Left ventricle myocardium inferior (tissue), 1 donor: ENCODE measurements around the gene MTAP. TPM values are rescaled to one million over a fixed set of nuclear protein-coding genes. Genes with fewer than 3 reads are reported as not detected.

Experiments
- DNase-seq: peaks from one replicate; pipeline ENCODE4 v3.0.0-alpha.2; 2020
- H3K27ac ChIP-seq: fragments of 200-600 bp; replicated peaks from 2 replicates; pipeline ENCODE4 v1.8.0; 2021
- H3K27me3 ChIP-seq: fragments of 200-600 bp; 2 replicates; pipeline ENCODE4 v1.8.0; 2021; ENCODE audit warnings: low read depth
- H3K36me3 ChIP-seq: fragments of 200-600 bp; 2 replicates; pipeline ENCODE4 v1.8.0; 2021
- H3K4me1 ChIP-seq: fragments of 200-600 bp; 2 replicates; pipeline ENCODE4 v1.8.0; 2021
- H3K4me3 ChIP-seq: fragments of 200-600 bp; 2 replicates; pipeline ENCODE4 v1.8.0; 2021; ENCODE audit warnings: mild to moderate bottlenecking, moderate library complexity
- H3K9me3 ChIP-seq: fragments of 200-600 bp; replicated peaks from 2 replicates; pipeline ENCODE4 v1.8.0; 2021
- CTCF ChIP-seq: fragments of 200-600 bp; IDR thresholded peaks from 2 replicates; pipeline ENCODE4 v1.8.0; 2021; ENCODE audit warnings: antibody characterized with exemption, mild to moderate bottlenecking, borderline replicate concordance
- intact Hi-C: fragments of 100-400 bp; cut with micrococcal nuclease; formaldehyde crosslinking; loops from one replicate; pipeline ENCODE4 v1.11.0; 2022
- total RNA-seq: library from RNA; stranded (reverse); fragmentation: NEBNext Ultra II Directional; extraction: Animal tissue kit (Norgen Biotek cat#: 25700); gene quantifications from one replicate; pipeline ENCODE4 v1.2.1, GENCODE V29; 2021
- donor health status: DM: no; HTN: yes; CAD: no; lungs with severe emphysema.

Gene MTAP
- total RNA-seq, 1 donor from 2014 or later: 25.3 TPM

GRCh38 chr9:21967702-21968101 lies 165.3 kb downstream of the MTAP start:
- peaks cover 100% of the 10 kb centered on the region for H3K27me3 ChIP-seq
- H3K9me3 ChIP-seq: peaks cover 10% of the 10 kb centered on the region
- no peaks in the 10 kb centered on the region for H3K36me3 ChIP-seq
- no peak overlapping the region for H3K4me3 ChIP-seq
- H3K27ac ChIP-seq: no peak overlapping the region
- TF ChIP-seq CTCF: no peak
- intact Hi-C loops: no loop called here
- no peak for DNase-seq
- peaks cover 33% of the 10 kb centered on the region for H3K4me1 ChIP-seq

GRCh38 chr9:21968331-21969010 lies 166.0 kb downstream of the MTAP start:
- Histone ChIP-seq H3K4me1 (peaks cover 33% of the 10 kb centered on the region), H3K27me3 (peaks cover 100% of the 10 kb centered on the region), H3K36me3 (no peaks in the 10 kb centered on the region), H3K9me3 (peaks cover 2% of the 10 kb centered on the region), H3K27ac (no peak overlapping the region), H3K4me3 (no peak overlapping the region)
- no peak for TF ChIP-seq CTCF
- no peak for DNase-seq
- intact Hi-C loops: no loop called here

GRCh38 chr9:21969011-21969940 lies 166.8 kb downstream of the MTAP start:
- TF ChIP-seq CTCF: no peak
- Histone ChIP-seq H3K9me3 (no peaks in the 10 kb centered on the region), H3K4me1 (peaks cover 36% of the 10 kb centered on the region), H3K27ac (no peak overlapping the region), H3K36me3 (no peaks in the 10 kb centered on the region), H3K4me3 (no peak overlapping the region), H3K27me3 (peaks cover 100% of the 10 kb centered on the region)
- no peak for DNase-seq
- intact Hi-C loops: no loop called here

- no peak for TF ChIP-seq CTCF
- Histone ChIP-seq H3K27ac (no peak overlapping the region), H3K36me3 (no peaks in the 10 kb centered on the region), H3K4me3 (no peak overlapping the region), H3K27me3 (peaks cover 100% of the 10 kb centered on the region), H3K4me1 (peaks cover 40% of the 10 kb centered on the region), H3K9me3 (no peaks in the 10 kb centered on the region)
- DNase-seq: no peak
- intact Hi-C loops: no loop called here
Observed at GRCh38 chr9:21969951-21970799, 167.7 kb downstream of the MTAP start.

GRCh38 chr9:21970800-21971640 lies 168.6 kb downstream of the MTAP start:
- Histone ChIP-seq H3K27me3 (peaks cover 100% of the 10 kb centered on the region), H3K27ac (no peak overlapping the region), H3K4me1 (peaks cover 37% of the 10 kb centered on the region), H3K4me3 (no peak overlapping the region), H3K36me3 (no peaks in the 10 kb centered on the region), H3K9me3 (no peaks in the 10 kb centered on the region)
- DNase-seq: no peak
- TF ChIP-seq CTCF: no peak
- intact Hi-C loops: no loop called here
